ENCODE data around the gene LIMA1. TPM values are rescaled to one million over a fixed set of nuclear protein-coding genes. Genes with fewer than 3 reads are reported as not detected.
A peak's percentile ranks its signal among the peaks of the same experiment; 100 is the strongest.
"Not testable (repeated sequence)": the region's sequence is repeated elsewhere in the genome, so short reads cannot be mapped to it uniquely, and the experiment has no call there.

Gene LIMA1
- total RNA-seq, 1 donor from 2014 or later, result 79.4 TPM

GRCh38 chr12:50248411-50248810 is 34.9 kb downstream of the LIMA1 start:
- Histone ChIP-seq H3K27ac (peak overlapping the region; percentile 46 to 79), H3K9me3 (no peaks in the 10 kb centered on the region)

DNA sequence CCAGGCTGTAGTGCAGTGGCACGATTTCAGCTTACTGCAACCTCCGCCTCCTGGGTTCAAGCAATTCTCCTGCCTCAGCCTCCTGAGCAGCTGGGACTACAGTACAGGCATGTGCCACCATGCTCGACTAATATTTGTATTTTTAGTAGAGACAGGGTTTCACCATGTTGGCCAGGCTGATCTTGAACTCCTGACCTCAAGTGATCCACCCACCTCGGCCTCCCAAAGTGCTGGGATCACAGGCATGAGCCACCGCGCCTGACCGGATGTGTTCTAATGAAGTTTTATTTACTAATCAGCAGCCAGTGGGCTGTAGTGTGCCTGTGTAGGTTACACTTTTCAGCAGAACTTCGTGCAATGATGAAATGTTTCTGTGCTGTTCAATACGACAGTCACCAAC is 35.7 kb downstream of the LIMA1 start:
- DNase-seq (ENCODE audit: low spot score in 2 of 2); H3K27me3 ChIP-seq; H3K36me3 ChIP-seq; H3K9me3 ChIP-seq; H3K4me3 ChIP-seq: not testable (repeated sequence)
- Histone ChIP-seq H3K27ac (peak overlapping the region; percentile 51 to 79), H3K4me1 (peaks cover 14 to 51% of the 10 kb centered on the region in 2 donors)
- intact Hi-C loops (cut with DNase I), result loop anchor here (5.0 kb wide), 1 partner anchor 35 kb away; the partner anchor contains the start of gene LIMA1

More at GRCh38 chr12:50248411-50248810, 34.9 kb downstream of the LIMA1 start:
- no peaks in the 10 kb centered on the region for H3K36me3 ChIP-seq
- H3K4me3 ChIP-seq, result no peak overlapping the region
- intact Hi-C loops (cut with DNase I), result loop anchor here (5.0 kb wide), 1 partner anchor 34 kb away; the partner anchor contains the start of gene LIMA1
- H3K4me1 ChIP-seq, result peaks cover 8 to 44% of the 10 kb centered on the region in 2 donors
- no peaks in the 10 kb centered on the region for H3K27me3 ChIP-seq
- no peak for TF ChIP-seq CTCF (IDR thresholded peaks at IDR 0.05)
- DNase-seq (ENCODE audit: low spot score in 2 of 2), result no peak

- TF ChIP-seq CTCF (IDR thresholded peaks at IDR 0.05), result no peak
- H3K27ac ChIP-seq, result peak overlapping the region; percentile 79 to 84
- no peaks in the 10 kb centered on the region for H3K9me3 ChIP-seq
- DNase-seq (ENCODE audit: low spot score in 2 of 2), result peak; percentile 75 to 91
- intact Hi-C loops (cut with DNase I), result loop anchor here (5.0 kb wide), 1 partner anchor 35 kb away; the partner anchor contains the start of gene LIMA1
- no peaks in the 10 kb centered on the region for H3K27me3 ChIP-seq
- H3K4me3 ChIP-seq, result no peak overlapping the region
- H3K4me1 ChIP-seq, result peaks cover 18 to 57% of the 10 kb centered on the region in 2 donors
- H3K36me3 ChIP-seq, result no peaks in the 10 kb centered on the region
Measured at GRCh38 chr12:50246873-50247612, 36.3 kb downstream of the LIMA1 start.

- H3K9me3 ChIP-seq, result no peaks in the 10 kb centered on the region
- H3K36me3 ChIP-seq, result no peaks in the 10 kb centered on the region
- no peak for DNase-seq (ENCODE audit: low spot score in 2 of 2)
- H3K4me3 ChIP-seq, result no peak overlapping the region
- intact Hi-C loops (cut with DNase I), result loop anchor here (5.0 kb wide), 1 partner anchor 36 kb away; the partner anchor contains the start of gene LIMA1
- no peaks in the 10 kb centered on the region for H3K27me3 ChIP-seq
- H3K4me1 ChIP-seq, result peaks cover 18 to 61% of the 10 kb centered on the region in 2 donors
- TF ChIP-seq CTCF (IDR thresholded peaks at IDR 0.05), result no peak
- peak overlapping the region; percentile 79 to 84 for H3K27ac ChIP-seq
Measured at GRCh38 chr12:50246197-50246865, 37.0 kb downstream of the LIMA1 start.

- Histone ChIP-seq H3K27ac (peak overlapping the region; percentile 83 to 94), H3K4me1 (peaks cover 18 to 56% of the 10 kb centered on the region in 2 donors), H3K4me3 (no peak overlapping the region), H3K27me3 (no peaks in the 10 kb centered on the region), H3K36me3 (no peaks in the 10 kb centered on the region), H3K9me3 (no peaks in the 10 kb centered on the region)
- no peak for DNase-seq (ENCODE audit: low spot score in 2 of 2)
- intact Hi-C loops (cut with DNase I), result no loop called here
- no peak for TF ChIP-seq CTCF (IDR thresholded peaks at IDR 0.05)
Measured at GRCh38 chr12:50243507-50243906, 39.8 kb downstream of the LIMA1 start.

DNA sequence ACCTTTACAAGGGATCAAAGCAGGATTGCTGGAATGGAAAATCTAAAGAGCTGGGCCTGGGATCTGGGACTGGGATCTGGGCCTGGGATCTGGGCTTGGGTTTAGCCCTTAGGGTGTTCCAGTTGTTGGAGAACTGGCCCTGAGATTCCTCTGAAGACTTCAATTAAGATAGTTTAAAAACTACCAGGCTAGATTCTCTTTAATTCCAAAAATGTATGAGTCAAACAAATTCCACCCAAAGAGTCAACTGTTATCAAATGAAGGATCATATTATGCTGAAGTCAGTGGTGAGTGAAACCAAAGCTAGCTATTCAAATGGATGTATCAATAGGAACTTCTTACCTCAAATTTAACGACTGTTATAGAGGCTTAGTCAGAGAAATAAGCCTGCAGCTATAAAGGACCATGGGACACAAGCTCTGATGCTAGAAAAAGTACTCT is 40.5 kb downstream of the LIMA1 start:
- Histone ChIP-seq H3K4me3 (peak overlapping the region in 1 of 2 donors; percentile 19), H3K36me3 (no peaks in the 10 kb centered on the region), H3K27ac (peak overlapping the region; percentile 83 to 94), H3K27me3 (no peaks in the 10 kb centered on the region), H3K9me3 (no peaks in the 10 kb centered on the region), H3K4me1 (peaks cover 16 to 52% of the 10 kb centered on the region in 2 donors)
- no peak for TF ChIP-seq CTCF (IDR thresholded peaks at IDR 0.05)
- intact Hi-C loops (cut with DNase I), result no loop called here
- no peak for DNase-seq (ENCODE audit: low spot score in 2 of 2)

Data from ascending aorta (tissue), 2 donors.